IPS-15b (cell line): ENCODE results near the gene ARHGAP26.

Source experiments
- H3K27me3 ChIP-seq: one replicate; pipeline ENCODE4 v1.6.1; 2013; ENCODE audit warnings: low read length; ENCODE audit not compliant: control insufficient read depth, insufficient read depth
- H3K36me3 ChIP-seq: one replicate; pipeline ENCODE4 v1.6.1; 2013; ENCODE audit warnings: low read length; ENCODE audit not compliant: control insufficient read depth, insufficient read depth
- H3K4me1 ChIP-seq: one replicate; pipeline ENCODE4 v1.6.1; 2013; ENCODE audit warnings: mild to moderate bottlenecking, low read length; ENCODE audit not compliant: control insufficient read depth, insufficient read depth
- H3K4me3 ChIP-seq: one replicate; pipeline ENCODE4 v1.5.1; 2013; ENCODE audit warnings: low read depth, low read length
- H3K9ac ChIP-seq: one replicate; pipeline ENCODE4 v1.6.1; 2013; ENCODE audit warnings: low read depth, mild to moderate bottlenecking, low read length
- H3K9me3 ChIP-seq: one replicate; pipeline ENCODE4 v1.6.1; 2013; ENCODE audit warnings: mild to moderate bottlenecking, low read length; ENCODE audit not compliant: control insufficient read depth, insufficient read depth

The ARHGAP26 gene

GRCh38 chr5:142929587-142929986, 159.4 kb downstream of the ARHGAP26 start:
- no peak overlapping the region for H3K4me3 ChIP-seq

GRCh38 chr5:142930395-142931110, 160.4 kb downstream of the ARHGAP26 start:
- Histone ChIP-seq H3K4me1 (no peaks in the 10 kb centered on the region), H3K9me3 (no peaks in the 10 kb centered on the region), H3K4me3 (no peak overlapping the region), H3K9ac (no peak overlapping the region), H3K27me3 (no peaks in the 10 kb centered on the region), H3K36me3 (no peaks in the 10 kb centered on the region)

More at GRCh38 chr5:142929587-142929986, 159.4 kb downstream of the ARHGAP26 start:
- Histone ChIP-seq H3K9me3 (no peaks in the 10 kb centered on the region), H3K4me1 (no peaks in the 10 kb centered on the region), H3K27me3 (no peaks in the 10 kb centered on the region), H3K36me3 (no peaks in the 10 kb centered on the region), H3K9ac (no peak overlapping the region)

- no peaks in the 10 kb centered on the region for H3K4me1 ChIP-seq
- H3K27me3 ChIP-seq = no peaks in the 10 kb centered on the region
- no peaks in the 10 kb centered on the region for H3K9me3 ChIP-seq
- no peaks in the 10 kb centered on the region for H3K36me3 ChIP-seq
- H3K4me3 ChIP-seq = no peak overlapping the region
- H3K9ac ChIP-seq = no peak overlapping the region
Observed at GRCh38 chr5:142931896-142932686, 161.9 kb downstream of the ARHGAP26 start.

GRCh38 chr5:142934051-142934762, 164.0 kb downstream of the ARHGAP26 start:
- no peaks in the 10 kb centered on the region for H3K27me3 ChIP-seq
- no peaks in the 10 kb centered on the region for H3K4me1 ChIP-seq
- no peak overlapping the region for H3K4me3 ChIP-seq
- no peaks in the 10 kb centered on the region for H3K36me3 ChIP-seq
- H3K9ac ChIP-seq = no peak overlapping the region
- H3K9me3 ChIP-seq = no peaks in the 10 kb centered on the region

- Histone ChIP-seq H3K4me3 (no peak overlapping the region), H3K27me3 (no peaks in the 10 kb centered on the region), H3K4me1 (no peaks in the 10 kb centered on the region), H3K9me3 (no peaks in the 10 kb centered on the region), H3K9ac (no peak overlapping the region), H3K36me3 (no peaks in the 10 kb centered on the region)
Observed at GRCh38 chr5:142935014-142935413, 164.8 kb downstream of the ARHGAP26 start.

- no peaks in the 10 kb centered on the region for H3K9me3 ChIP-seq
- H3K9ac ChIP-seq = no peak overlapping the region
- no peaks in the 10 kb centered on the region for H3K4me1 ChIP-seq
- H3K27me3 ChIP-seq = no peaks in the 10 kb centered on the region
- no peak overlapping the region for H3K4me3 ChIP-seq
- no peaks in the 10 kb centered on the region for H3K36me3 ChIP-seq
Observed at GRCh38 chr5:142937374-142937773, 167.2 kb downstream of the ARHGAP26 start.

- Histone ChIP-seq H3K4me3 (no peak overlapping the region), H3K9me3 (no peaks in the 10 kb centered on the region), H3K9ac (no peak overlapping the region), H3K36me3 (no peaks in the 10 kb centered on the region), H3K4me1 (no peaks in the 10 kb centered on the region), H3K27me3 (no peaks in the 10 kb centered on the region)
Observed at GRCh38 chr5:142938266-142938880, 168.2 kb downstream of the ARHGAP26 start.

- no peaks in the 10 kb centered on the region for H3K36me3 ChIP-seq
- H3K9me3 ChIP-seq = no peaks in the 10 kb centered on the region
- H3K27me3 ChIP-seq = no peaks in the 10 kb centered on the region
- H3K4me1 ChIP-seq = no peaks in the 10 kb centered on the region
- H3K4me3 ChIP-seq = no peak overlapping the region
- H3K9ac ChIP-seq = no peak overlapping the region
Observed at GRCh38 chr5:142939006-142939405, 168.8 kb downstream of the ARHGAP26 start.

- Histone ChIP-seq H3K36me3 (no peaks in the 10 kb centered on the region), H3K4me1 (no peaks in the 10 kb centered on the region), H3K9ac (no peak overlapping the region), H3K9me3 (no peaks in the 10 kb centered on the region), H3K27me3 (no peaks in the 10 kb centered on the region), H3K4me3 (no peak overlapping the region)
Observed at GRCh38 chr5:142939884-142940283, 169.7 kb downstream of the ARHGAP26 start.

GRCh38 chr5:142941245-142941644, 171.1 kb downstream of the ARHGAP26 start:
- Histone ChIP-seq H3K36me3 (no peaks in the 10 kb centered on the region), H3K9ac (no peak overlapping the region), H3K4me1 (no peaks in the 10 kb centered on the region), H3K9me3 (no peaks in the 10 kb centered on the region), H3K27me3 (no peaks in the 10 kb centered on the region), H3K4me3 (no peak overlapping the region)

- no peaks in the 10 kb centered on the region for H3K27me3 ChIP-seq
- H3K9me3 ChIP-seq = no peaks in the 10 kb centered on the region
- no peak overlapping the region for H3K9ac ChIP-seq
- no peak overlapping the region for H3K4me3 ChIP-seq
- H3K36me3 ChIP-seq = no peaks in the 10 kb centered on the region
- H3K4me1 ChIP-seq = no peaks in the 10 kb centered on the region
Observed at GRCh38 chr5:142942901-142943300, 172.7 kb downstream of the ARHGAP26 start.
